Activated T-cell treated with anti-CD3 and anti-CD28 coated beads, Interleukin-2, amount 50 U/mL, for 24 hours (primary cell): ENCODE results near the gene ADAM12.

Experiments
- DNase-seq: peaks from one replicate; pipeline ENCODE4 v3.0.0-alpha.2; 2020
- H3K27ac Mint-ChIP-seq: 2 replicates; pipeline ENCODE4 v1.8.0; 2020; ENCODE audit warnings: mild to moderate bottlenecking, mixed read lengths
- H3K27me3 Mint-ChIP-seq: 2 replicates; pipeline ENCODE4 v1.8.0; 2020; ENCODE audit warnings: mixed read lengths
- H3K36me3 Mint-ChIP-seq: 2 replicates; pipeline ENCODE4 v1.8.0; 2020; ENCODE audit warnings: low read depth, mixed read lengths
- H3K4me1 Mint-ChIP-seq: 2 replicates; pipeline ENCODE4 v1.8.0; 2020; ENCODE audit warnings: low read depth, mixed read lengths
- H3K4me3 Mint-ChIP-seq: 2 replicates; pipeline ENCODE4 v1.8.0; 2020; ENCODE audit warnings: mild to moderate bottlenecking, moderate library complexity, mixed read lengths
- H3K9me3 Mint-ChIP-seq: 2 replicates; pipeline ENCODE4 v1.8.0; 2020; ENCODE audit warnings: mixed read lengths

ADAM12 gene

GRCh38 chr10:126160971-126161630, 227.2 kb downstream of the ADAM12 start:
- Mint-ChIP-seq H3K36me3 (no peaks in the 10 kb centered on the region), H3K4me3 (no peak overlapping the region), H3K27me3 (peaks cover 5% of the 10 kb centered on the region), H3K9me3 (no peaks in the 10 kb centered on the region), H3K4me1 (no peaks in the 10 kb centered on the region), H3K27ac (no peak overlapping the region)
- DNase-seq, result no peak

DNA sequence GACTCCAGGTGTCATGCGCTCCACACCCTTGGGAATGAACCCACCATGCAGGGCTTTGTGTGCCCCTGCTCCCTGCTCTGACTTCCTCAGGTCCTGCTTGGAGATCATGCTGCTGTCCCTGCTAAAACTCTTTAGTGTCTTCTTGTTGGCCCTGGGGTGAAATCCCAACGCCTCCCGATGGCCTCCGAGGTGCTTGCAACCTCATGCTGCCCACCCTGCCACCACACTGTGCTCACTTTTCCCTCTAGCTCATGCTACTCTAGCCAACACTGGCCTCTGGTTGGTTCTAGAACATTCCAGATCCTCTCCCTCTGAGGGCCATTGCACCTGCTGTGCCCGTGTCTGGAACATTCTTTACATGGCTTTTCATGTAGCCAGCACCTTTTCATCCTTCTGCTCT, 227.7 kb downstream of the ADAM12 start:
- Mint-ChIP-seq H3K9me3 (no peaks in the 10 kb centered on the region), H3K27me3 (peaks cover 5% of the 10 kb centered on the region), H3K4me1 (no peaks in the 10 kb centered on the region), H3K4me3 (no peak overlapping the region), H3K36me3 (no peaks in the 10 kb centered on the region), H3K27ac (no peak overlapping the region)
- DNase-seq, result no peak

GRCh38 chr10:126158133-126158892, 230.0 kb downstream of the ADAM12 start:
- Mint-ChIP-seq H3K4me3 (no peak overlapping the region), H3K27ac (no peak overlapping the region), H3K9me3 (no peaks in the 10 kb centered on the region), H3K27me3 (peaks cover 5% of the 10 kb centered on the region), H3K36me3 (no peaks in the 10 kb centered on the region), H3K4me1 (no peaks in the 10 kb centered on the region)
- no peak for DNase-seq

GRCh38 chr10:126157189-126157588, 231.1 kb downstream of the ADAM12 start:
- H3K4me1 Mint-ChIP-seq, result no peaks in the 10 kb centered on the region
- H3K27me3 Mint-ChIP-seq, result peaks cover 5% of the 10 kb centered on the region
- no peak for DNase-seq
- no peak overlapping the region for H3K4me3 Mint-ChIP-seq
- H3K27ac Mint-ChIP-seq, result no peak overlapping the region
- H3K9me3 Mint-ChIP-seq, result no peaks in the 10 kb centered on the region
- H3K36me3 Mint-ChIP-seq, result no peaks in the 10 kb centered on the region

DNA sequence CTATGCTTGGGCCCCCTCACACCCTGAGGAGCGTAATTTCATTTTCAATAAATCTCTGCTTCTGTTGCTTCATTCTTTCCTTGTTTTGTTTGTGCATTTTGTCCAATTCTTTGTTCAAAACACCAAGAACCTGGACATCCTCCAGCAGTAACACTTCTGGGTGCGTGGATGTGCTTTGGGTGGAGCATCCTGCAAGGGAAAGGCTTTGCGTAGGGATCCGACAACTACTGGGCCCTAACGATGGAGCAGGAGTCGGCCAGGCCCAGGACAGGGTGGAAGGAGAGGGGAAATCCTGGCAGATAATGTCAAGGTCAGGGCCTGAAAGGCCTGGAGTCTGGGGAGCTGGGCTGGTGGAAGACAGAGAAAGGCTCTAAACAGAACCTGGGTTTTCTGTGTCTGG, 231.8 kb downstream of the ADAM12 start:
- H3K27ac Mint-ChIP-seq, result no peak overlapping the region
- no peak overlapping the region for H3K4me3 Mint-ChIP-seq
- no peaks in the 10 kb centered on the region for H3K9me3 Mint-ChIP-seq
- H3K4me1 Mint-ChIP-seq, result no peaks in the 10 kb centered on the region
- DNase-seq, result no peak
- no peaks in the 10 kb centered on the region for H3K36me3 Mint-ChIP-seq
- peaks cover 5% of the 10 kb centered on the region for H3K27me3 Mint-ChIP-seq

GRCh38 chr10:126156012-126156411, 232.3 kb downstream of the ADAM12 start:
- no peaks in the 10 kb centered on the region for H3K36me3 Mint-ChIP-seq

DNA sequence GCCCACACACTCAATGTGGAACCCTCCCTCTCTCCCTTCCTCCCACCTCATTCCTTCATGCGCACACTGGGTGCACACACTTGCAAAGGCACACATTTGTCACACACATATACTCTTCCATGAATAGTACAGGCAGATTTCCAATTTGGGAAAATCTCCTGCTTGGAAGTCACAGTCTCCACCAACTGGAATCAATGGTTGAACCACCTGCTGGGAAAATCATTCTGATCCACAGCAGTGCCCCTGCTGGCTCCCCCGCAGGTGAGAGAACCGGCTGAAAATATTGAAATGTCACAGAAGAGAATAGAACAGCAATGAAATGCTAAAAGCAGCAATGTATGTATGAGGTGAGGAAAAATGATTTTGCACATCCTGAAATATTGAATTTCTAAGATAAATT, 232.7 kb downstream of the ADAM12 start:
- no peaks in the 10 kb centered on the region for H3K36me3 Mint-ChIP-seq
- H3K27ac Mint-ChIP-seq, result no peak overlapping the region
- H3K27me3 Mint-ChIP-seq, result peaks cover 5% of the 10 kb centered on the region
- DNase-seq, result no peak
- H3K4me1 Mint-ChIP-seq, result no peaks in the 10 kb centered on the region
- peaks cover 2% of the 10 kb centered on the region for H3K9me3 Mint-ChIP-seq
- no peak overlapping the region for H3K4me3 Mint-ChIP-seq

More at GRCh38 chr10:126156012-126156411, 232.3 kb downstream of the ADAM12 start:
- Mint-ChIP-seq H3K27ac (no peak overlapping the region), H3K27me3 (peaks cover 5% of the 10 kb centered on the region), H3K4me1 (no peaks in the 10 kb centered on the region), H3K9me3 (no peaks in the 10 kb centered on the region), H3K4me3 (no peak overlapping the region)
- no peak for DNase-seq

DNA sequence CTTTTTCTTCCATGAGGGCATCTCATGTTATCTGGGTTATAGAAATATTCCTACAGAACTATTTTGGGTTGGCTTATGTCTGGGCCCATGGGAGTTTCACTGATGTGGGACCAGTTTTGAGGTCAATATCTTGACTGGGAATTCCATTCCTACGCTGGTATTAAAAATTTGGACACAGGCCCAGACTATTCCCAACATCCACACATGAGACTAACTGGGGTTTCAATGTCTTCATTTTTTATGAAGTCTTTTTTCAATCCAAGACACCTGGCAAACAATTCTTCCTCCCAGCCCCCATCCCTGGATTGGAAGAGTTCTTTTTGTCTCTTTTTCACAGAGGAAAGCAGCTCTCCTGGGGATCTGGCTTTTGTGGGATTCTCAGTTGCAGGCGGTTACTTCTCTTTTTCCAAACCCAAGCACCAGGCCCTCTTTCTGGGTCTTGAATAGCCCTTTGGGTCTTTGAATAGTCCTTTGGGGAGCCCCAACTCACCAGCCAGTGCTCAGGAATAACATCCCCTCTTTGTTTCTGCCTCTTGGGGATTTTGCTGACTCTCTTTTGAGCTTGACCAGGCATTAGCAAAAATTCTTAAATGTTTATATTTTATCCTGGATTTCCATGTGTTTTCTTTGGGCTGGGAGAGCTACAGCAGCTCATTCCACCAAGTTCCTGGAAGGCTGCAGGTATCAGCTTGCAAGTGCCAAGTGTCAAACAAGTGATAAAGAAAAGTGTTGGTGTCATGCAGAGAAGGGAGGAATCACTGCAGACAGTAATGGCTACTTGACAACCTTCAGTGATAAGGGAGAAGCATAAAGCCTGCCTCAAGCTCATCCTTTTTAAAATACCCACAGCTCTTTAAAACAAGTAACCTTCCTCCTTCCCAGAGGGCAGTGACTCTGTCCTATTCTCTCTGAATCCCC, 234.3 kb downstream of the ADAM12 start:
- H3K36me3 Mint-ChIP-seq, result no peaks in the 10 kb centered on the region
- no peak for DNase-seq
- no peaks in the 10 kb centered on the region for H3K4me1 Mint-ChIP-seq
- H3K27me3 Mint-ChIP-seq, result peaks cover 5% of the 10 kb centered on the region
- no peak overlapping the region for H3K4me3 Mint-ChIP-seq
- peaks cover 6% of the 10 kb centered on the region for H3K9me3 Mint-ChIP-seq
- H3K27ac Mint-ChIP-seq, result no peak overlapping the region

- Mint-ChIP-seq H3K36me3 (no peaks in the 10 kb centered on the region), H3K27me3 (no peaks in the 10 kb centered on the region), H3K4me1 (no peaks in the 10 kb centered on the region), H3K27ac (no peak overlapping the region), H3K9me3 (peaks cover 10% of the 10 kb centered on the region), H3K4me3 (no peak overlapping the region)
- DNase-seq, result no peak
Observed at GRCh38 chr10:126147866-126148587, 240.2 kb downstream of the ADAM12 start.

DNA sequence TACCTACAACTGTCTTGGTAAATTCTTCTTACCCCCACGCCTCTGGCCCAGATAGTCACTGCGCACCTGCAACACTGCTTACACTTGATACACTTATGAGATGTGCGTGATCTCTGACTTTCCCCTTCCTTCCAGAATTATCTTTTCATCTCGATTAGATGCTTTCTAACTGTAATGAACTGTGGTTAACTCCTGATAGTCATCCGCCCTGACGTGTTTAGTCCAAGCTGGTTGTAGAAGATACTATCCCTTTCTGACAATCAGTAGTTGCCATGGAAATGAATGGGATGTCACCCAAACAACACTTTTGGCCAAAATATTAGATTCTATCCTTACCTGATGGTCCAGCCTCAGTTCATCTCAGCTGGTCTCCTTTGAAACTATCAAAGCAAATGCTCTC, 241.5 kb downstream of the ADAM12 start:
- Mint-ChIP-seq H3K36me3 (no peaks in the 10 kb centered on the region), H3K27me3 (no peaks in the 10 kb centered on the region), H3K4me3 (no peak overlapping the region), H3K27ac (no peak overlapping the region), H3K4me1 (no peaks in the 10 kb centered on the region), H3K9me3 (peaks cover 10% of the 10 kb centered on the region)
- DNase-seq, result no peak

DNA sequence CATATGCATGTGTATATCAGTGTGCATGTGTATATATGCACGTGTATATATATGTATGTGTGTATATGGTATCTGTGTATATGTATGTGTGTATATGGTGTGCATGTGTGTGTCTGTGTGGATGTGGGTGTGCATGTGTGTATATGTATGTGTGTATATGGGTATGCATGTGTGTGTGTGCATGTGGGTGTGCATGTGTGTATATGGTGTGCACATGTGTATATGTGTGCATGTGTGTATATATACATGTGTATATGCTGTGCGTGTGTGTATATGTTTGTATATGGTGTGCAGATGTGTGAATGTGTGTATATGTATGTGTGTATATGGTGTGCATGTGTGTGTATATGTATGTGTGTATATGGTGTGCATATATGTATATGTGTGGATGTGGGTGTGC, 245.2 kb downstream of the ADAM12 start:
- H3K27me3 Mint-ChIP-seq, result peaks cover 2% of the 10 kb centered on the region
- no peaks in the 10 kb centered on the region for H3K4me1 Mint-ChIP-seq
- peaks cover 4% of the 10 kb centered on the region for H3K9me3 Mint-ChIP-seq
- no peak for DNase-seq
- no peaks in the 10 kb centered on the region for H3K36me3 Mint-ChIP-seq
- no peak overlapping the region for H3K27ac Mint-ChIP-seq
- H3K4me3 Mint-ChIP-seq, result no peak overlapping the region

GRCh38 chr10:126140746-126141273, 247.5 kb downstream of the ADAM12 start:
- no peak for DNase-seq
- peaks cover 3% of the 10 kb centered on the region for H3K4me1 Mint-ChIP-seq
- H3K9me3 Mint-ChIP-seq, result peaks cover 4% of the 10 kb centered on the region
- H3K4me3 Mint-ChIP-seq, result no peak overlapping the region
- no peak overlapping the region for H3K27ac Mint-ChIP-seq
- H3K27me3 Mint-ChIP-seq, result peaks cover 2% of the 10 kb centered on the region
- H3K36me3 Mint-ChIP-seq, result no peaks in the 10 kb centered on the region

GRCh38 chr10:126137562-126138221, 250.6 kb downstream of the ADAM12 start:
- Mint-ChIP-seq H3K27me3 (peaks cover 6% of the 10 kb centered on the region), H3K4me3 (no peak overlapping the region), H3K4me1 (peaks cover 3% of the 10 kb centered on the region), H3K27ac (no peak overlapping the region), H3K36me3 (no peaks in the 10 kb centered on the region), H3K9me3 (no peaks in the 10 kb centered on the region)
- DNase-seq, result no peak
